CD14-positive monocyte (primary cell): Measurements from ENCODE around the gene LSP1. TPM values are rescaled to one million over a fixed set of nuclear protein-coding genes. Genes with fewer than 3 reads are reported as not detected.

ENCODE experiments used
- DNase-seq, 3 donors: peaks; one replicate each; pipeline ENCODE4 v3.0.0-alpha.2; 2011 to 2022
- H2AFZ ChIP-seq: 2 replicates; pipeline ENCODE4 v1.6.0; 2012; ENCODE audit warnings: mild to moderate bottlenecking, low read depth, low read length, inconsistent platforms; ENCODE audit not compliant: insufficient read depth, poor library complexity, severe bottlenecking
- H3K27ac ChIP-seq, 2 donors: 1 replicate in 1 of 2; 2 replicates in 1 of 2; pipeline ENCODE4 v1.5.1; 2012 to 2013; ENCODE audit warnings: low read length in 2 of 2, control low read depth in 1 of 2, inconsistent platforms in 1 of 2, low read depth in 1 of 2, mild to moderate bottlenecking in 1 of 2
- H3K27me3 ChIP-seq, 2 donors: one replicate each; pipeline versions ENCODE4 v1.6.0 to v1.6.1; 2011 to 2013; ENCODE audit warnings: low read length in 2 of 2; ENCODE audit not compliant: control insufficient read depth in 2 of 2, insufficient read depth in 2 of 2
- H3K36me3 ChIP-seq, 2 donors: replicated peaks in 1 of 2; 1 replicate in 1 of 2; 2 replicates in 1 of 2; pipeline versions ENCODE4 v1.5.1 to v1.6.1; 2012 to 2013; ENCODE audit warnings: low read length in 2 of 2, control low read depth in 1 of 2, inconsistent platforms in 1 of 2, mild to moderate bottlenecking in 1 of 2; ENCODE audit not compliant: insufficient read depth in 2 of 2, control insufficient read depth in 1 of 2
- H3K4me1 ChIP-seq, 2 donors: 1 replicate in 1 of 2; 2 replicates in 1 of 2; pipeline versions ENCODE4 v1.5.1 to v1.6.1; 2012 to 2013; ENCODE audit warnings: low read length in 2 of 2, control low read depth in 1 of 2, inconsistent platforms in 1 of 2, mild to moderate bottlenecking in 1 of 2, moderate library complexity in 1 of 2; ENCODE audit not compliant: insufficient read depth in 2 of 2, control insufficient read depth in 1 of 2
- H3K4me2 ChIP-seq: replicated peaks from 2 replicates; pipeline ENCODE3; 2012; ENCODE audit warnings: low read length, moderate library complexity, mild to moderate bottlenecking; ENCODE audit not compliant: poor library complexity, severe bottlenecking; ENCODE audit errors: extremely low read depth
- H3K4me3 ChIP-seq, 3 experiments: fragments of 200-600 bp in 1 of 3; sonication (generic) in 1 of 3; replicated peaks in 1 of 3; 1 replicate in 2 of 3; 2 replicates in 1 of 3; pipeline ENCODE4 v1.5.1; 2011 to 2013; ENCODE audit warnings: low read length in 3 of 3, mild to moderate bottlenecking in 3 of 3, control low read depth in 2 of 3, low read depth in 2 of 3, inconsistent platforms in 1 of 3, moderate library complexity in 1 of 3
- H3K79me2 ChIP-seq: 2 replicates; pipeline ENCODE4 v1.6.0; 2012; ENCODE audit warnings: mild to moderate bottlenecking, control low read depth, inconsistent platforms, low read length, moderate library complexity; ENCODE audit not compliant: insufficient read depth
- H3K9ac ChIP-seq: 2 replicates; pipeline ENCODE4 v1.6.0; 2017; ENCODE audit warnings: low read length, mild to moderate bottlenecking; ENCODE audit not compliant: insufficient read depth, poor library complexity, severe bottlenecking
- H3K9me3 ChIP-seq, 2 donors: replicated peaks in 1 of 2; 1 replicate in 1 of 2; 2 replicates in 1 of 2; pipeline versions ENCODE4 v1.5.1 to v1.6.1; 2012 to 2013; ENCODE audit warnings: low read length in 2 of 2, control low read depth in 1 of 2; ENCODE audit not compliant: control insufficient read depth in 1 of 2, insufficient read depth in 1 of 2
- H4K20me1 ChIP-seq: 2 replicates; pipeline ENCODE4 v1.6.0; 2012; ENCODE audit warnings: mild to moderate bottlenecking, low read length, control low read depth, moderate library complexity; ENCODE audit not compliant: insufficient read depth
- H3K27ac Mint-ChIP-seq, 7 donors: one replicate each; pipeline ENCODE4 v1.8.0; 2020; ENCODE audit warnings: mild to moderate bottlenecking in 7 of 7, mixed read lengths in 7 of 7, moderate library complexity in 6 of 7, inconsistent platforms in 2 of 7
- H3K27me3 Mint-ChIP-seq, 3 donors: one replicate each; pipeline ENCODE4 v1.8.0; 2021 to 2022; ENCODE audit warnings: low read depth in 3 of 3, mild to moderate bottlenecking in 3 of 3, mixed read lengths in 3 of 3, moderate library complexity in 3 of 3, inconsistent platforms in 1 of 3
- H3K36me3 Mint-ChIP-seq, 2 donors: one replicate each; pipeline ENCODE4 v1.8.0; 2020; ENCODE audit warnings: mixed read lengths in 2 of 2, inconsistent platforms in 1 of 2, mild to moderate bottlenecking in 1 of 2
- H3K4me1 Mint-ChIP-seq: one replicate; pipeline ENCODE4 v1.8.0; 2020; ENCODE audit warnings: mild to moderate bottlenecking, mixed read lengths
- H3K4me3 Mint-ChIP-seq, 2 donors: one replicate each; pipeline ENCODE4 v1.8.0; 2020; ENCODE audit warnings: mild to moderate bottlenecking in 2 of 2, mixed read lengths in 2 of 2, moderate library complexity in 1 of 2
- H3K9me3 Mint-ChIP-seq, 7 donors: one replicate each; pipeline ENCODE4 v1.8.0; 2020 to 2022; ENCODE audit warnings: mixed read lengths in 7 of 7, mild to moderate bottlenecking in 6 of 7, moderate library complexity in 6 of 7, inconsistent platforms in 2 of 7
- WGBS: methylation state at CpG from one replicate; pipeline ENCODE4 v1.1.5; 2013; ENCODE audit warnings: missing lambda C conversion rate; ENCODE audit not compliant: insufficient coverage; 5-methylcytosine and 5-hydroxymethylcytosine counted together
- intact Hi-C, 2 donors: fragments of 100-400 bp; cut with micrococcal nuclease; formaldehyde crosslinking; loops; one replicate each; pipeline versions ENCODE4 v1.15.0 to v1.15.1; 2023
- polyA plus RNA-seq, 3 donors: library from polyadenylated mRNA; depleted of rRNA in 1 of 3; unstranded in 2 of 3; stranded (reverse) in 1 of 3; fragments of 300-500 nt in 2 of 3; fragments of >200 nt in 1 of 3; fragmentation: Illumina TruSeq in 2 of 3; gene quantifications; 1 replicate in 2 of 3; 2 replicates in 1 of 3; pipeline ENCODE4 v1.2.3, GENCODE V29; 2012 to 2021
- TF ChIP-seq, protein P1 (sequence below): fragments of 200-600 bp; IDR thresholded peaks from one replicate; pipeline ENCODE4 v1.8.0; 2022; ENCODE audit warnings: antibody characterized with exemption, mild to moderate bottlenecking

Gene LSP1
- polyA plus RNA-seq, 3 donors, result 387 to 646 (median 542) TPM

DNA sequence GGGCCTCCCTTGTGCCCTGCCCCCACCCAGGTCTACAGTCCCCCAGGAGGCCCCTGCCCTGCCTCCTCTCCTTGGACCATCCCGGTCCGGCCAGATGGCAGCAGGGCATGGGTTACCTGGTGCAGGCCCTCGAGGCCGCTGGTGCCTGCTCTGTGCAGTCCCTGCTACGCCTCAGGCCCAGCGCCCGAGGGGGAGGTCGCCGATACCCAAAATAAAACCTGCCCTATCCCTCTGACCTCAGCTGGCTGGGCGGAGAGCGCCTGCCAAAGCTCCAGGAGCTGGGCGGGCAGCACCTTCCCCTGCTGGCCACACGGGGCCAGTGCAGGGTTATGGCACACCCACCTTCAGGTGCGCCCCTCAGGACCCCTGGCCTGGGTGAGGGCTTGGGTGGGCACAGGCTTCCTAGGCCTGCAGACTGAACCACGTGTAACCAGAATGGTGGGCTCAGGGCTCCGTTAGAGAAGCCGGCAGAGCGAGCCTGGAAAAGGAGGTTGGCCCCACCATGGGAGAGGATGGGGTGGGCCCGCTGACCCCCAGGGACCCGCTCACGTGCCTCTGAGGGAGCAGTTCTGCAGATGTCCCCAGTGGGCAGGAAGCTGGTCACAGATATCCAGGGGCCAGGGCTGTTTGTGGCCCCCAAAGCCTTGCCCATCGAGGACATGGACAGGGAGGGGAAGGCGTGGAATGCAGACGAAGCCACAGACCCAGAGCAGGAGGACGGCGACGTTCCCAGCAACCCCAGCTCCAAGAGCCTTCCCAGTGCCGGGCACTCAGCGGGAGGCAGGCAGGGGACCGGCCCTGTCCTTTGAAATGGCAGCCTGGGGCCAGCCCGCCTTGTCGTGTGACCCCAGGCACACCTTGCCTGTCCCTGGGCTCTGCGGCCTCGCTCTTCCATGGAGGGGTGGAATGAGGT, 64.9 kb downstream of the LSP1 start:
- Mint-ChIP-seq H3K9me3 (peaks cover 0 to 5% (median 0%) of the 10 kb centered on the region in 7 donors), H3K27ac (no peak overlapping the region), H3K27me3 (peaks cover 5 to 8% (median 6%) of the 10 kb centered on the region in 3 donors), H3K36me3 (peaks cover 2% of the 10 kb centered on the region in 2 donors), H3K4me3 (no peak overlapping the region), H3K4me1 (peaks cover 7% of the 10 kb centered on the region)
- Histone ChIP-seq H3K4me1 (peaks cover under 1 to 3% of the 10 kb centered on the region in 2 donors), H3K4me3 (no peak overlapping the region), H3K4me2 (no peak overlapping the region), H3K36me3 (no peaks in the 10 kb centered on the region), H3K79me2 (no peaks in the 10 kb centered on the region), H3K27me3 (no peaks in the 10 kb centered on the region), H4K20me1 (peaks cover 25% of the 10 kb centered on the region), H3K9me3 (no peaks in the 10 kb centered on the region), H3K9ac (no peak overlapping the region), H3K27ac (no peak overlapping the region), H2AFZ (no peak overlapping the region)
- TF ChIP-seq, protein P1, sequence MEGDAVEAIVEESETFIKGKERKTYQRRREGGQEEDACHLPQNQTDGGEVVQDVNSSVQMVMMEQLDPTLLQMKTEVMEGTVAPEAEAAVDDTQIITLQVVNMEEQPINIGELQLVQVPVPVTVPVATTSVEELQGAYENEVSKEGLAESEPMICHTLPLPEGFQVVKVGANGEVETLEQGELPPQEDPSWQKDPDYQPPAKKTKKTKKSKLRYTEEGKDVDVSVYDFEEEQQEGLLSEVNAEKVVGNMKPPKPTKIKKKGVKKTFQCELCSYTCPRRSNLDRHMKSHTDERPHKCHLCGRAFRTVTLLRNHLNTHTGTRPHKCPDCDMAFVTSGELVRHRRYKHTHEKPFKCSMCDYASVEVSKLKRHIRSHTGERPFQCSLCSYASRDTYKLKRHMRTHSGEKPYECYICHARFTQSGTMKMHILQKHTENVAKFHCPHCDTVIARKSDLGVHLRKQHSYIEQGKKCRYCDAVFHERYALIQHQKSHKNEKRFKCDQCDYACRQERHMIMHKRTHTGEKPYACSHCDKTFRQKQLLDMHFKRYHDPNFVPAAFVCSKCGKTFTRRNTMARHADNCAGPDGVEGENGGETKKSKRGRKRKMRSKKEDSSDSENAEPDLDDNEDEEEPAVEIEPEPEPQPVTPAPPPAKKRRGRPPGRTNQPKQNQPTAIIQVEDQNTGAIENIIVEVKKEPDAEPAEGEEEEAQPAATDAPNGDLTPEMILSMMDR, result peak; percentile 88
- no peak for DNase-seq
- intact Hi-C loops, result loop anchor here (5.0 to 10.0 kb wide), 3 partner anchors 35 to 83 kb away; partner anchors contain the start of genes SYT8 (in 1 of the 2) and TNNI2 (in 1 of the 2)
- 62% methylated on average over 32 of the region's 34 CpGs for WGBS

DNA sequence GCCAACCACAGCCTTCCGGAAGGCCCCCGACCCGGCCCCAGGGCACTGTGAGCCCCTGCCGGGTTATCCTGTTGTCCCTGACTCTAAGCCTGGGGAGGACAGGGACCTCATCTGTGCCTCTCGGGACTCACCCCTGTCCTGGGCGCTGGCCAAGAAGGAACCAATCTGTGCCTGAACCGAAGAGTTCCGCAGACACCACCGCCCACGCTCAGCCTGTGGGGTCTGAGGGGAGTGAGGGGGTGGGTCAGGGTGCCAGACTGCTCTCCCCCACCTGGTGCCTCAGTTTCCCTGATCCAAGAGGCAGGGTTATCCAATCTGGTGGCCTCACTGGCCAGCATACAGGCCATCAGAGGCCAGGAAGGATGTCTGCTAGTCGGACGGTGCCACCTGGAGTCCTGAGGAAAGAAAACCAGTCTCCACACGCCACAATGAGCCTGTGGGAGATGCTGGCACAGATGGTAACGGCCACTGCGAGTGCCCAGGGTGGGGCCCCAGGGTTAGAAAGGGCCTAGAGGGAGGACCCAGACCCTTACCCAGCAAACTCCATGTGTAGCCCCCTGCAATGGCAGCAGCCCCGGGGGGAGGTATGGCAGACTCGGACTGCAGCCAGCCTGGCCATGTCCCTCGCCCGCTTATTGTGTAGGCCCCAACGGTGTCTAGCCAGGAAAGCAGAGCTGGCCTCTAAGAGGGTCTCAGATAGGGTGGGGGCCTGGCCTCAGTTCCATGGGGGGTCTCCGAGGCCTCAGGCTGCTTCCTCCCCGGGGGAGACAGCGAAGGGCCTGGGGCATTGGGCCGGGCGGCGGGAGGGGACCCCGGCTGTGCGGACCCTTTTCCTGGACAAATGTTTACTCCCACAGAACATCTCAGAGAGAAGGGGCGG, 65.8 kb downstream of the LSP1 start:
- Histone ChIP-seq H3K36me3 (no peaks in the 10 kb centered on the region), H3K4me1 (no peaks in the 10 kb centered on the region), H2AFZ (no peak overlapping the region), H4K20me1 (peaks cover 25% of the 10 kb centered on the region), H3K9me3 (no peaks in the 10 kb centered on the region), H3K4me3 (no peak overlapping the region), H3K79me2 (no peaks in the 10 kb centered on the region), H3K27ac (no peak overlapping the region), H3K4me2 (no peak overlapping the region), H3K9ac (no peak overlapping the region), H3K27me3 (no peaks in the 10 kb centered on the region)
- WGBS, result 79% methylated on average over 11 of the region's 29 CpGs
- peak in 1 of 3 donors; percentile 18 for DNase-seq
- peaks cover 0 to 5% (median 0%) of the 10 kb centered on the region in 7 donors for H3K9me3 Mint-ChIP-seq
- H3K27me3 Mint-ChIP-seq, result peaks cover 6 to 8% (median 6%) of the 10 kb centered on the region in 3 donors
- TF ChIP-seq, protein P1, result no peak
- H3K4me3 Mint-ChIP-seq, result no peak overlapping the region
- intact Hi-C loops, result loop anchor here (5.0 to 10.0 kb wide), 3 partner anchors 36 to 84 kb away; partner anchors contain the start of genes SYT8 (in 1 of the 2) and TNNI2 (in 1 of the 2)
- H3K27ac Mint-ChIP-seq, result no peak overlapping the region
- H3K36me3 Mint-ChIP-seq, result no peaks in the 10 kb centered on the region
- peaks cover 2% of the 10 kb centered on the region for H3K4me1 Mint-ChIP-seq
